Psoas muscle (tissue), 8 donors: ENCODE measurements around the gene C1orf167. TPM values are rescaled to one million over a fixed set of nuclear protein-coding genes. Genes with fewer than 3 reads are reported as not detected.

Source experiments
- ATAC-seq, 4 donors: fragments of 200-7000 bp; cut with Tn5 transposase; one replicate each; pipeline ENCODE4 v1.9.1; 2020; ENCODE audit warnings: moderate library complexity in 3 of 4, mild to moderate bottlenecking in 2 of 4
- DNase-seq, 2 donors: peaks; one replicate each; pipeline ENCODE4 v3.0.0-alpha.2; 2020
- H3K27ac ChIP-seq: fragments of 200-600 bp; one replicate; pipeline ENCODE4 v1.8.0; 2022
- H3K27me3 ChIP-seq, 3 donors: fragments of 200-600 bp in 1 of 3; one replicate each; pipeline versions ENCODE4 v1.6.1 to v1.8.0; 2013 to 2022; ENCODE audit warnings: low read length in 2 of 3, mild to moderate bottlenecking in 2 of 3, moderate library complexity in 1 of 3; ENCODE audit not compliant: insufficient read depth in 3 of 3
- H3K36me3 ChIP-seq, 2 donors: fragments of 200-600 bp in 1 of 2; one replicate each; pipeline versions ENCODE4 v1.6.1 to v1.8.0; 2013 to 2022; ENCODE audit warnings: low read depth in 1 of 2, mild to moderate bottlenecking in 1 of 2, moderate library complexity in 1 of 2; ENCODE audit not compliant: insufficient read depth in 1 of 2
- H3K4me1 ChIP-seq: fragments of 200-600 bp; one replicate; pipeline ENCODE4 v1.8.0; 2022
- H3K4me3 ChIP-seq: fragments of 200-600 bp; one replicate; pipeline ENCODE4 v1.8.0; 2022; ENCODE audit warnings: mild to moderate bottlenecking
- H3K9me3 ChIP-seq: fragments of 200-600 bp; one replicate; pipeline ENCODE4 v1.8.0; 2022
- WGBS, 3 donors: extraction: QIAGEN DNeasy Blood & Tissue Kit; methylation state at CpG; one replicate each; pipeline versions ENCODE4 v1.1.6 to v1.1.7; 2013; 5-methylcytosine and 5-hydroxymethylcytosine counted together
- intact Hi-C, 2 donors: fragments of 100-400 bp; cut with DNase I; formaldehyde crosslinking; loops; one replicate each; pipeline versions ENCODE4 v1.11.0 to v1.14.2; 2022
- polyA plus RNA-seq, 3 donors: library from polyadenylated mRNA; stranded (reverse); fragments of 200-250 nt; gene quantifications; one replicate each; pipeline ENCODE4 v1.2.3, GENCODE V29; 2013
- total RNA-seq, 4 donors: library from RNA; stranded (reverse); fragmentation: NEBNext Ultra II Directional in 2 of 4; extraction: Animal tissue kit (Norgen Biotek cat#: 25700) in 2 of 4; gene quantifications; one replicate each; pipeline versions ENCODE4 v1.2.1 to v1.2.4, GENCODE V29; 2021 to 2023
- TF ChIP-seq, protein P1 (sequence below): fragments of 200-600 bp; IDR thresholded peaks from one replicate; pipeline ENCODE4 v1.8.0; 2022; ENCODE audit warnings: antibody characterized with exemption
- donor health status: healthy with polysubstance abuse.
- donor health status: DM: no; HTN: no; CAD: no; lungs with moderate emphysema.
- donor health status: Bipolar disorder and iron deficiency.
- donor health status: healthy.
- donor health status: DM: yes; HTN: yes; CAD: no.
- donor health status: DM: no; HTN: no; CAD: no.
- donor health status: DM: no; HTN: no; CAD: no.
- donor health status: DM: yes; HTN: yes; CAD: no.

The C1orf167 gene
- total and polyA plus RNA-seq, 7 donors, result 1.8 to 5.3 (median 2.5) TPM

DNA sequence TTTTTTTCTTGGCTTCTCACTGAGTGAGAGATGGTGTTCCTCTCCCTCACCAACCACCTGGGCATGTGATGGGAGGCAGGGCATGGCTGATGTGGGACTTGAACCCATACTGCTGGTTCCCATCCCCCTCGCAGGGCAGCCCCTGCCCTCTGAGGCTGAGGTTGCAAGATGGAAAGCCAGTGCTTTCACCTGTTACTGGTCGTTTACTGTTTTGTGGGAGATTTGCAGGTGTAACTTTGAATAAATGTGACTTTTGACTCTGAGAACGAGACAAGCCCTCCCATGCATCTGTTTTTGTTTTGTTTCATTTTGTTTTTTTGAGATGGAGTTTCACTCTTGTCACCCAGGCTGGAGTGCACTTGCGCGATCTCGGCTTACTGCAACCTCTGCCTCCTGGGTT is 21.6 kb downstream of the C1orf167 start:
- Histone ChIP-seq H3K4me1 (peaks cover 34% of the 10 kb centered on the region), H3K9me3 (no peaks in the 10 kb centered on the region), H3K27ac (no peak overlapping the region), H3K36me3 (no peaks in the 10 kb centered on the region), H3K27me3 (no peaks in the 10 kb centered on the region), H3K4me3 (no peak overlapping the region)
- intact Hi-C loops, result no loop called here
- TF ChIP-seq, protein P1, sequence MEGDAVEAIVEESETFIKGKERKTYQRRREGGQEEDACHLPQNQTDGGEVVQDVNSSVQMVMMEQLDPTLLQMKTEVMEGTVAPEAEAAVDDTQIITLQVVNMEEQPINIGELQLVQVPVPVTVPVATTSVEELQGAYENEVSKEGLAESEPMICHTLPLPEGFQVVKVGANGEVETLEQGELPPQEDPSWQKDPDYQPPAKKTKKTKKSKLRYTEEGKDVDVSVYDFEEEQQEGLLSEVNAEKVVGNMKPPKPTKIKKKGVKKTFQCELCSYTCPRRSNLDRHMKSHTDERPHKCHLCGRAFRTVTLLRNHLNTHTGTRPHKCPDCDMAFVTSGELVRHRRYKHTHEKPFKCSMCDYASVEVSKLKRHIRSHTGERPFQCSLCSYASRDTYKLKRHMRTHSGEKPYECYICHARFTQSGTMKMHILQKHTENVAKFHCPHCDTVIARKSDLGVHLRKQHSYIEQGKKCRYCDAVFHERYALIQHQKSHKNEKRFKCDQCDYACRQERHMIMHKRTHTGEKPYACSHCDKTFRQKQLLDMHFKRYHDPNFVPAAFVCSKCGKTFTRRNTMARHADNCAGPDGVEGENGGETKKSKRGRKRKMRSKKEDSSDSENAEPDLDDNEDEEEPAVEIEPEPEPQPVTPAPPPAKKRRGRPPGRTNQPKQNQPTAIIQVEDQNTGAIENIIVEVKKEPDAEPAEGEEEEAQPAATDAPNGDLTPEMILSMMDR, result no peak
- no peak for DNase-seq
- no peak for ATAC-seq
- WGBS, 3 donors, result 89 to 96% (median 94%) methylated on average over 6 of the region's 6 CpGs

DNA sequence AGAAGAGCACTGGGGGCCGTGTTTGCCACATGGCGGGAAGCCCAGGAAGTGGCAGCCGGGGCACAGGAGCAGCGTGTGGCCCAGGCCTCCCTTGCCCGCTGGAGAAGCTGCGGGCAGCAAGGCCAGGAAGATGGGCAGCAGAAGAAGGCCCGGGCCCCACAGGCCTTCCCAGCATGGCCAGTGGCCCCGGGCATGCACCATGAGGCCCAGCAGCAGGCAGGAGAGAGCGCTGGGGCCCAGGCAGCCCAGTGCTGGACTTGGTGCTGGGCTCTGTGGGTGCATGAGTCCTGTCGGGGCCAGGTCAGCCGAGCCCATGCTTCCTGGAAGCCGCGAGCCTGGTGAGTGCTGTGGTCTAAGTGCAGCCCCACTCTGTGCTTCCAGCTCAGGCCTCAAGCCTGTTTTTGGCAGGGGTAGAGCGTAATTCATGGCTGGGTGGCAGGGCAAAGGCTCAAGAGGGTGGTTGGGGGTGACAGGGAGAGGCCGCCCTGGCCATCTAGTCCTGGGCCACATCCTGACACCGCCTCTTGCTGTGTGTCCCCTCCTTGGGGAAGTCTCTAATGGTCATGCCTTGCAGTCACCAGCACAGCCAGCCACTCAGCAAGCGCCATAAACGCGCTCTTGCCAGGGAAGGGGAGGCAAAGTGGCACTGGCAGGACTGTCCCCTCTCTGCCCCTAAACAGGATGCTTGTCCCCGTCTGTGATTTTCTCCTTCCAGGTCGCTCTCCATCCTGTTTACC is 22.4 kb downstream of the C1orf167 start:
- Histone ChIP-seq H3K27me3 (no peaks in the 10 kb centered on the region), H3K27ac (peak overlapping the region; percentile 41), H3K4me1 (peaks cover 43% of the 10 kb centered on the region), H3K36me3 (no peaks in the 10 kb centered on the region), H3K4me3 (peak overlapping the region; percentile 55), H3K9me3 (no peaks in the 10 kb centered on the region)
- TF ChIP-seq, protein P1, result no peak
- ATAC-seq (no peak), DNase-seq (no peak)
- WGBS, 3 donors, result 65 to 69% (median 69%) methylated on average over 21 of the region's 21 CpGs
- intact Hi-C loops, result no loop called here

DNA sequence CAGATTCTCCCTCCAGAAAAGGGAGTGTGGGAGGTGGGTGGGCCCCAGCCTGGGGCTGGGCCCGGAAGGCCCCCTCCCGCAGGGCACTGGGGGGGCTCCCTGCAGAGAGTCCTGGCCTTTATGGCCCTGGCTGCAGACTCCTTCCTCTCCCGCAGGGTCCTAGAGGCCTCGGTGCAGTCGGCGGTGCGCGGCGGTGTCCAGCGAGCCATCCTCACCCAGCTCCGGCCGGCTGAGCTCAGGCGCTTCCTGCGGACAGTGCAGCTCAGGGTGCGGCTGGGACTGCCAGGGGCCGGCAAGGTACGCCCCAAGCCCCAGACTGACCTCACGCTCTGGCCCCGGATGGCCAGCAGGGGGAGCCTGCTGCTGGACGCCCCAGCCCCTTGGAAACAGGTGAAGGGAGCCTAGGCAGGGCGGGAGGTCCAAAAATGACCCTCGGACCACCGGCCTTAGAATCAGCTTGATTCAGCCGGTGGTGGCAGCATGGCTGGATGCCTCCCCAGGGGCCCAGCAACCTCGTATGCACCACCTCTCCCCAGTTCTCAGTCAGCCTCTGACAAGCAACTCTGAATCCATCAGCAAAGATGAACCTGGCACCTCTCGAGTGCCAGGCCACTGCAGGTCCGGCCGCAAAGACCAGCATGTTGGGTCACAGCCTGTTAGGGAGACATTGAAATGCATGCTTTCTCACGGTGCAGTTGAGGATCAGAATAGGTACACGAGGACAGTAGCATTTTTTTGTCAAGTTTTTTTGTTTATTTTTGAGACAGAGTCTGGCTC is 23.2 kb downstream of the C1orf167 start:
- no peaks in the 10 kb centered on the region for H3K27me3 ChIP-seq
- H3K36me3 ChIP-seq, result peaks cover 0 to 6% of the 10 kb centered on the region in 2 donors
- no peaks in the 10 kb centered on the region for H3K9me3 ChIP-seq
- peak overlapping the region; percentile 41 for H3K27ac ChIP-seq
- intact Hi-C loops, result loop anchor here in 1 of 2 donors (5.0 kb wide), 1 partner anchor 48 kb away; the partner anchor contains the start of gene AGTRAP
- ATAC-seq (peak; percentile 52 to 71 (median 63)), DNase-seq (peak; percentile 78 to 88)
- TF ChIP-seq, protein P1, result peak; percentile 82
- peaks cover 51% of the 10 kb centered on the region for H3K4me1 ChIP-seq
- 4 to 7% (median 4%) methylated on average over 24 to 30 of the region's 30 CpGs for WGBS, 3 donors
- peak overlapping the region; percentile 55 for H3K4me3 ChIP-seq

DNA sequence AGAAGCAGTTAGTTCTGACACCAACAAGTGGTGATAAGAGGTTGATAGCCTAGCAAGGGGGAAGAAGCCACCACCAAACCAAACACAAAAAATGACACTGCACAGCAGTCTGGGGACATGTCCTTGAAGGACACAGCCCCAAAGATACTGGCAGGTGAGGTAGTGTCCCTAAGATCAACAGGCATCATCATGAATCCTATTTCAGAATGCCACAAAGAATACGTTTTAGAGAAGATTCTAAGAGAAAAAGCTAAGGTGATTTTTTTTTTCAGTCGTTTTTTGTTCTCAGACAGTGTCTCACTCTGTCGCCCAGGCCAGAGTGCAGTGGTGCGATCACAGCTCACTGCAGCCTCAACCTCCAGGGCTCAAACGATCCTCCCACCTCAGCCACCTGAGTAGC is 24.2 kb downstream of the C1orf167 start:
- H3K36me3 ChIP-seq, result peaks cover 0 to 6% of the 10 kb centered on the region in 2 donors
- H3K9me3 ChIP-seq, result no peaks in the 10 kb centered on the region
- DNase-seq, result no peak
- TF ChIP-seq, protein P1, result no peak
- intact Hi-C loops, result loop anchor here in 1 of 2 donors (5.0 kb wide), 1 partner anchor 49 kb away; the partner anchor contains the start of gene AGTRAP
- H3K4me3 ChIP-seq, result no peak overlapping the region
- H3K27ac ChIP-seq, result no peak overlapping the region
- no peaks in the 10 kb centered on the region for H3K27me3 ChIP-seq
- WGBS, 3 donors, result 62 to 68% (median 63%) methylated on average over 5 of the region's 5 CpGs
- no peak for ATAC-seq
- H3K4me1 ChIP-seq, result peaks cover 58% of the 10 kb centered on the region
